Right ventricle myocardium inferior (tissue), 1 donor: ENCODE measurements around the gene CDON. TPM values are rescaled to one million over a fixed set of nuclear protein-coding genes. Genes with fewer than 3 reads are reported as not detected.
"Not testable (repeated sequence)": the region's sequence is repeated elsewhere in the genome, so short reads cannot be mapped to it uniquely, and the experiment has no call there.

Source experiments
- ATAC-seq: fragments of 200-7000 bp; cut with Tn5 transposase; one replicate; pipeline ENCODE4 v1.9.1; 2020; ENCODE audit warnings: mild to moderate bottlenecking, moderate library complexity
- DNase-seq: peaks from one replicate; pipeline ENCODE4 v3.0.0; 2021; ENCODE audit errors: missing footprints
- intact Hi-C: fragments of 100-400 bp; cut with DNase I; formaldehyde crosslinking; loops from one replicate; pipeline ENCODE4 v1.11.0; 2022
- total RNA-seq: library from RNA; stranded (reverse); fragmentation: NEBNext Ultra II Directional; extraction: Animal tissue kit (Norgen Biotek cat#: 25700); gene quantifications from one replicate; pipeline ENCODE4 v1.2.1, GENCODE V29; 2021
- donor health status: DM: no; HTN: yes; CAD: no; lungs with severe emphysema.

CDON gene
- total RNA-seq, 1 donor from 2014 or later: 18.6 TPM

- DNase-seq (no peak), ATAC-seq (no peak)
- intact Hi-C loops: no loop called here
These were observed 51.4 kb downstream of the CDON start for GRCh38 chr11:126011265-126011664.

GRCh38 chr11:126008956-126009355, 53.7 kb downstream of the CDON start:
- intact Hi-C loops: no loop called here
- no peak for ATAC-seq
- no peak for DNase-seq

- peak; percentile 63 for ATAC-seq
- DNase-seq: no peak
- intact Hi-C loops: no loop called here
These were observed 55.4 kb downstream of the CDON start for GRCh38 chr11:126007238-126007637.

- no peak for ATAC-seq
- DNase-seq: no peak
- intact Hi-C loops: no loop called here
These were observed 56.6 kb downstream of the CDON start for GRCh38 chr11:126006068-126006467.

GRCh38 chr11:126002181-126002580, 60.5 kb downstream of the CDON start:
- ATAC-seq: no peak
- no peak for DNase-seq

GRCh38 chr11:125999234-125999880, 63.3 kb downstream of the CDON start:
- intact Hi-C loops: no loop called here
- no peak for ATAC-seq
- DNase-seq: no peak

More at GRCh38 chr11:126002181-126002580, 60.5 kb downstream of the CDON start:
- intact Hi-C loops: no loop called here

- DNase-seq: no peak
- intact Hi-C loops: no loop called here
- no peak for ATAC-seq
These were observed 64.4 kb downstream of the CDON start for GRCh38 chr11:125998267-125998666.

GRCh38 chr11:125995313-125995712, 67.4 kb downstream of the CDON start:
- ATAC-seq: no peak
- intact Hi-C loops: no loop called here
- DNase-seq: no peak

- ATAC-seq: no peak
- DNase-seq: no peak
- intact Hi-C loops: no loop called here
These were observed 68.2 kb downstream of the CDON start for GRCh38 chr11:125994509-125994908.

- DNase-seq (no peak), ATAC-seq (no peak)
- intact Hi-C loops: no loop called here
These were observed 69.8 kb downstream of the CDON start for GRCh38 chr11:125992893-125993292.

- intact Hi-C loops: no loop called here
- DNase-seq (no peak), ATAC-seq (peak; percentile 80)
These were observed 72.4 kb downstream of the CDON start for GRCh38 chr11:125990244-125990643.

- intact Hi-C loops: no loop called here
- ATAC-seq (no peak), DNase-seq (no peak)
These were observed 75.5 kb downstream of the CDON start for GRCh38 chr11:125987066-125987641.

GRCh38 chr11:125985956-125986355, 76.7 kb downstream of the CDON start:
- DNase-seq, intact Hi-C loops, ATAC-seq: not testable (repeated sequence)

- DNase-seq: no peak
- no peak for ATAC-seq
- intact Hi-C loops: no loop called here
These were observed 80.3 kb downstream of the CDON start for GRCh38 chr11:125982348-125982730.

- no peak for ATAC-seq
- intact Hi-C loops: no loop called here
- peak; percentile 46 for DNase-seq
These were observed 82.2 kb downstream of the CDON start for GRCh38 chr11:125980436-125980835.

GRCh38 chr11:125979511-125979910, 83.2 kb downstream of the CDON start:
- intact Hi-C loops: no loop called here
- ATAC-seq (no peak), DNase-seq (no peak)

GRCh38 chr11:125978778-125979407, 83.8 kb downstream of the CDON start:
- ATAC-seq (peak; percentile 23), DNase-seq (no peak)
- intact Hi-C loops: no loop called here

- DNase-seq: no peak
- intact Hi-C loops: no loop called here
- ATAC-seq: no peak
These were observed 84.4 kb downstream of the CDON start for GRCh38 chr11:125978181-125978716.

- ATAC-seq (no peak), DNase-seq (no peak)
- intact Hi-C loops: no loop called here
These were observed 85.3 kb downstream of the CDON start for GRCh38 chr11:125977333-125977732.

- no peak for DNase-seq
- ATAC-seq: no peak
- intact Hi-C loops: no loop called here
These were observed 86.5 kb downstream of the CDON start for GRCh38 chr11:125976156-125976555.
